Inflammatory macrophage treated with lipopolysaccharide for 4 hours (primary cell): ENCODE data around the gene EIF1AD.
"Not testable (repeated sequence)": the region's sequence is repeated elsewhere in the genome, so short reads cannot be mapped to it uniquely, and the experiment has no call there.

Experiments
- DNase-seq: peaks from one replicate; pipeline ENCODE4 v3.0.0-alpha.2; 2020

Gene EIF1AD

GRCh38 chr11:66001942-66002647 lies at the start of gene EIF1AD, which contains the start of gene BANF1:
EIF1AD (minus strand) TSS chr11:66002157; CDS start chr11:66000389, 1,768 bp downstream.
BANF1 (plus strand) TSS chr11:66002503; CDS start chr11:66003251, 748 bp downstream.
- DNase-seq = peak; percentile 96

GRCh38 chr11:66051371-66051765 lies 49.4 kb upstream of the EIF1AD start:
- DNase-seq = no peak

GRCh38 chr11:66050581-66051231 lies 48.7 kb upstream of the EIF1AD start:
- no peak for DNase-seq

- DNase-seq = no peak
These were observed 46.8 kb upstream of the EIF1AD start, which contains the start of gene GAL3ST3 for GRCh38 chr11:66048547-66049323. GAL3ST3 (minus strand) TSS chr11:66049161; CDS start chr11:66045415, 3,746 bp downstream.

GRCh38 chr11:66047541-66048365 lies 45.8 kb upstream of the EIF1AD start:
- no peak for DNase-seq

- DNase-seq = no peak
These were observed 44.9 kb upstream of the EIF1AD start for GRCh38 chr11:66046901-66047300.

GRCh38 chr11:66045177-66045639 lies 43.3 kb upstream of the EIF1AD start:
- DNase-seq = peak; percentile 74

GRCh38 chr11:66044757-66045156 lies 42.8 kb upstream of the EIF1AD start:
- no peak for DNase-seq

- no peak for DNase-seq
These were observed 41.3 kb upstream of the EIF1AD start for GRCh38 chr11:66042996-66043906.

- no peak for DNase-seq
These were observed 40.5 kb upstream of the EIF1AD start for GRCh38 chr11:66042227-66042995.

- DNase-seq = no peak
These were observed 37.8 kb upstream of the EIF1AD start for GRCh38 chr11:66039765-66040164.

- no peak for DNase-seq
These were observed 35.4 kb upstream of the EIF1AD start for GRCh38 chr11:66037327-66037726.

GRCh38 chr11:66036334-66036710 lies 34.4 kb upstream of the EIF1AD start:
- DNase-seq = no peak

GRCh38 chr11:66035653-66036333 lies 33.8 kb upstream of the EIF1AD start:
- DNase-seq = no peak

GRCh38 chr11:66032957-66033735 lies 31.2 kb upstream of the EIF1AD start:
- no peak for DNase-seq

- no peak for DNase-seq
These were observed 24.1 kb upstream of the EIF1AD start, which contains the start of gene CATSPER1 for GRCh38 chr11:66026017-66026529. CATSPER1 (minus strand) TSS chr11:66026479; CDS start chr11:66026379, 100 bp downstream.

GRCh38 chr11:66023186-66023440 lies 21.2 kb upstream of the EIF1AD start:
- not testable (repeated sequence) for DNase-seq

- peak; percentile 70 for DNase-seq
These were observed 20.6 kb upstream of the EIF1AD start for GRCh38 chr11:66022401-66023185.
